ENCODE data around the gene WEE1. TPM values are rescaled to one million over a fixed set of nuclear protein-coding genes. Genes with fewer than 3 reads are reported as not detected.

WEE1 gene
- total and polyA plus RNA-seq, 10 of the 15 experiments (the other 5 are each of a cell fraction or from before 2014, with no cell fraction given) = 13.8 to 69.5 (median 45.4) TPM

GRCh38 chr11:9601037-9601875, 27.8 kb downstream of the WEE1 start (continued):
- peak in 1 of 2 experiments; percentile 94; a peak in 2 of 4 replicates for TF ChIP-seq ETV6 (conservative IDR thresholded peaks at IDR 0.05 in 1 of 2, IDR thresholded peaks at IDR 0.05 in 1 of 2; ENCODE audit: borderline replicate concordance in 1 of 2, low read depth in 1 of 2)
- TF ChIP-seq MTA3 (IDR thresholded peaks at IDR 0.05; ENCODE audit: borderline replicate concordance, low read length) = peak; percentile 55; the same call in 1 of the 2 replicates
- TF ChIP-seq ZNF274 (IDR thresholded peaks at IDR 0.05; ENCODE audit: insufficient read depth, insufficient read length) = no peak
- no peak for TF ChIP-seq CBX3 (IDR thresholded peaks at IDR 0.05; ENCODE audit: borderline replicate concordance, low read depth)
- TF ChIP-seq NR2C1 (IDR thresholded peaks at IDR 0.05) = no peak
- TF ChIP-seq, protein P1, sequence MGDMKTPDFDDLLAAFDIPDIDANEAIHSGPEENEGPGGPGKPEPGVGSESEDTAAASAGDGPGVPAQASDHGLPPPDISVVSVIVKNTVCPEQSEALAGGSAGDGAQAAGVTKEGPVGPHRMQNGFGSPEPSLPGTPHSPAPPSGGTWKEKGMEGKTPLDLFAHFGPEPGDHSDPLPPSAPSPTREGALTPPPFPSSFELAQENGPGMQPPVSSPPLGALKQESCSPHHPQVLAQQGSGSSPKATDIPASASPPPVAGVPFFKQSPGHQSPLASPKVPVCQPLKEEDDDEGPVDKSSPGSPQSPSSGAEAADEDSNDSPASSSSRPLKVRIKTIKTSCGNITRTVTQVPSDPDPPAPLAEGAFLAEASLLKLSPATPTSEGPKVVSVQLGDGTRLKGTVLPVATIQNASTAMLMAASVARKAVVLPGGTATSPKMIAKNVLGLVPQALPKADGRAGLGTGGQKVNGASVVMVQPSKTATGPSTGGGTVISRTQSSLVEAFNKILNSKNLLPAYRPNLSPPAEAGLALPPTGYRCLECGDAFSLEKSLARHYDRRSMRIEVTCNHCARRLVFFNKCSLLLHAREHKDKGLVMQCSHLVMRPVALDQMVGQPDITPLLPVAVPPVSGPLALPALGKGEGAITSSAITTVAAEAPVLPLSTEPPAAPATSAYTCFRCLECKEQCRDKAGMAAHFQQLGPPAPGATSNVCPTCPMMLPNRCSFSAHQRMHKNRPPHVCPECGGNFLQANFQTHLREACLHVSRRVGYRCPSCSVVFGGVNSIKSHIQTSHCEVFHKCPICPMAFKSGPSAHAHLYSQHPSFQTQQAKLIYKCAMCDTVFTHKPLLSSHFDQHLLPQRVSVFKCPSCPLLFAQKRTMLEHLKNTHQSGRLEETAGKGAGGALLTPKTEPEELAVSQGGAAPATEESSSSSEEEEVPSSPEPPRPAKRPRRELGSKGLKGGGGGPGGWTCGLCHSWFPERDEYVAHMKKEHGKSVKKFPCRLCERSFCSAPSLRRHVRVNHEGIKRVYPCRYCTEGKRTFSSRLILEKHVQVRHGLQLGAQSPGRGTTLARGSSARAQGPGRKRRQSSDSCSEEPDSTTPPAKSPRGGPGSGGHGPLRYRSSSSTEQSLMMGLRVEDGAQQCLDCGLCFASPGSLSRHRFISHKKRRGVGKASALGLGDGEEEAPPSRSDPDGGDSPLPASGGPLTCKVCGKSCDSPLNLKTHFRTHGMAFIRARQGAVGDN (IDR thresholded peaks at IDR 0.05) = no peak
- TF ChIP-seq EGR1 (IDR thresholded peaks at IDR 0.05; ENCODE audit: borderline replicate concordance in 1 of 2, low read depth in 2 of 2, low read length in 2 of 2) = peak in 1 of 2 experiments; percentile 62; a peak in 2 of 3 replicates
- TF ChIP-seq SREBF1 (IDR thresholded peaks at IDR 0.05; ENCODE audit: low read length) = no peak
- no peak for TF ChIP-seq NR2C2 (IDR thresholded peaks at IDR 0.05; ENCODE audit: borderline replicate concordance, control insufficient read depth, insufficient read length, low read depth)
- peak; percentile 58; the same call in 1 of the 2 replicates for TF ChIP-seq TCF12 (IDR thresholded peaks at IDR 0.05; ENCODE audit: low read depth, low read length)
- TF ChIP-seq FOS (IDR thresholded peaks at IDR 0.05; ENCODE audit: borderline replicate concordance, extremely low read depth, insufficient read length) = no peak
- TF ChIP-seq MEF2A (IDR thresholded peaks at IDR 0.05; ENCODE audit: insufficient read depth, low read depth, low read length) = peak; percentile 81
- no peak for TF ChIP-seq SMC3 (IDR thresholded peaks at IDR 0.05; ENCODE audit: borderline replicate concordance, low read length)
- TF ChIP-seq, protein P2, sequence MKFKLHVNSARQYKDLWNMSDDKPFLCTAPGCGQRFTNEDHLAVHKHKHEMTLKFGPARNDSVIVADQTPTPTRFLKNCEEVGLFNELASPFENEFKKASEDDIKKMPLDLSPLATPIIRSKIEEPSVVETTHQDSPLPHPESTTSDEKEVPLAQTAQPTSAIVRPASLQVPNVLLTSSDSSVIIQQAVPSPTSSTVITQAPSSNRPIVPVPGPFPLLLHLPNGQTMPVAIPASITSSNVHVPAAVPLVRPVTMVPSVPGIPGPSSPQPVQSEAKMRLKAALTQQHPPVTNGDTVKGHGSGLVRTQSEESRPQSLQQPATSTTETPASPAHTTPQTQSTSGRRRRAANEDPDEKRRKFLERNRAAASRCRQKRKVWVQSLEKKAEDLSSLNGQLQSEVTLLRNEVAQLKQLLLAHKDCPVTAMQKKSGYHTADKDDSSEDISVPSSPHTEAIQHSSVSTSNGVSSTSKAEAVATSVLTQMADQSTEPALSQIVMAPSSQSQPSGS (IDR thresholded peaks at IDR 0.05; ENCODE audit: low read length) = peak; percentile 67; the same call in 1 of the 2 replicates
- TF ChIP-seq CHD2 (IDR thresholded peaks at IDR 0.05; ENCODE audit: borderline replicate concordance, low read depth, low read length) = peak; percentile 42; the same call in 1 of the 2 replicates
- TF ChIP-seq, protein P3, sequence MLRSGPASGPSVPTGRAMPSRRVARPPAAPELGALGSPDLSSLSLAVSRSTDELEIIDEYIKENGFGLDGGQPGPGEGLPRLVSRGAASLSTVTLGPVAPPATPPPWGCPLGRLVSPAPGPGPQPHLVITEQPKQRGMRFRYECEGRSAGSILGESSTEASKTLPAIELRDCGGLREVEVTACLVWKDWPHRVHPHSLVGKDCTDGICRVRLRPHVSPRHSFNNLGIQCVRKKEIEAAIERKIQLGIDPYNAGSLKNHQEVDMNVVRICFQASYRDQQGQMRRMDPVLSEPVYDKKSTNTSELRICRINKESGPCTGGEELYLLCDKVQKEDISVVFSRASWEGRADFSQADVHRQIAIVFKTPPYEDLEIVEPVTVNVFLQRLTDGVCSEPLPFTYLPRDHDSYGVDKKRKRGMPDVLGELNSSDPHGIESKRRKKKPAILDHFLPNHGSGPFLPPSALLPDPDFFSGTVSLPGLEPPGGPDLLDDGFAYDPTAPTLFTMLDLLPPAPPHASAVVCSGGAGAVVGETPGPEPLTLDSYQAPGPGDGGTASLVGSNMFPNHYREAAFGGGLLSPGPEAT (IDR thresholded peaks at IDR 0.05; ENCODE audit: low read depth) = peak; percentile 76
- TF ChIP-seq NFYB (IDR thresholded peaks at IDR 0.05; ENCODE audit: insufficient read depth, low read depth, low read length) = no peak
- TF ChIP-seq ZNF622 (IDR thresholded peaks at IDR 0.05) = no peak
- TF ChIP-seq CBX5 (IDR thresholded peaks at IDR 0.05; ENCODE audit: low read depth) = no peak
- peak; percentile 7 for TF ChIP-seq SPI1 (IDR thresholded peaks at IDR 0.05; ENCODE audit: borderline replicate concordance, insufficient read depth, low read depth, low read length)
- TF ChIP-seq IKZF1 (conservative IDR thresholded peaks at IDR 0.05) = peak; percentile 94
- no peak for TF ChIP-seq PAX8 (IDR thresholded peaks at IDR 0.05)
- no peak for TF ChIP-seq ZNF207 (IDR thresholded peaks at IDR 0.05; ENCODE audit: borderline replicate concordance)

All from GM12878 (cell line).